Body of pancreas (tissue), 4 donors: ENCODE results near the gene WASF1.

Experiments used
- POLR2A ChIP-seq, 3 donors: fragments of 450-650 bp; IDR thresholded peaks; one replicate each; pipeline ENCODE4 v1.6.1; 2016; ENCODE audit warnings: antibody characterized with exemption in 3 of 3, mild to moderate bottlenecking in 2 of 3
- TF ChIP-seq, protein P1 (sequence below), 7 experiments: fragments of 450-650 bp in 4 of 7; fragments of 200-600 bp in 3 of 7; sonication (generic) in 3 of 7; IDR thresholded peaks; one replicate each; pipeline ENCODE4 v1.5.1; 2016 to 2019; ENCODE audit warnings: antibody characterized with exemption in 7 of 7

DNA sequence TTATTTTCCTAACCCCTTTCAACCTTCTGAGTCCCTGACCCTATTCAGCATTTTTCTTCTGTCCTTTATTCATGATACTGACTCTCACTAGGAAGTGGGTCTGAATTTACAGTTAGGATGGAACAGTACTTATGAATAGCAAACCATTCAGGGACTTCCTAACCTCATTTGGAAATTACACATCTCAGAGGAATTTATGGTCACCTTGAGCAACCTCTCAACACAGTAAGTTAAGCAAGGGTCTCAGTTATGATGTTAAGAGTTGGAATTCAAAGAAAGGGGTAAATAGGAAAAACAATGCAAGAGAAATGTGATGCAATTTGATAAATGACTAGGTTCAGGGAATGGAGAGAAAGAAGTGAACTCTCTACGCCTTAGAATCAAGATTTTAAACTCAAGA is 104.1 kb downstream of the WASF1 start:
- TF ChIP-seq, protein P1, sequence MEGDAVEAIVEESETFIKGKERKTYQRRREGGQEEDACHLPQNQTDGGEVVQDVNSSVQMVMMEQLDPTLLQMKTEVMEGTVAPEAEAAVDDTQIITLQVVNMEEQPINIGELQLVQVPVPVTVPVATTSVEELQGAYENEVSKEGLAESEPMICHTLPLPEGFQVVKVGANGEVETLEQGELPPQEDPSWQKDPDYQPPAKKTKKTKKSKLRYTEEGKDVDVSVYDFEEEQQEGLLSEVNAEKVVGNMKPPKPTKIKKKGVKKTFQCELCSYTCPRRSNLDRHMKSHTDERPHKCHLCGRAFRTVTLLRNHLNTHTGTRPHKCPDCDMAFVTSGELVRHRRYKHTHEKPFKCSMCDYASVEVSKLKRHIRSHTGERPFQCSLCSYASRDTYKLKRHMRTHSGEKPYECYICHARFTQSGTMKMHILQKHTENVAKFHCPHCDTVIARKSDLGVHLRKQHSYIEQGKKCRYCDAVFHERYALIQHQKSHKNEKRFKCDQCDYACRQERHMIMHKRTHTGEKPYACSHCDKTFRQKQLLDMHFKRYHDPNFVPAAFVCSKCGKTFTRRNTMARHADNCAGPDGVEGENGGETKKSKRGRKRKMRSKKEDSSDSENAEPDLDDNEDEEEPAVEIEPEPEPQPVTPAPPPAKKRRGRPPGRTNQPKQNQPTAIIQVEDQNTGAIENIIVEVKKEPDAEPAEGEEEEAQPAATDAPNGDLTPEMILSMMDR (IDR thresholded peaks at IDR 0.05) = no peak
- TF ChIP-seq POLR2A (IDR thresholded peaks at IDR 0.05) = no peak
